Superior temporal gyrus (tissue), 1 donor: Measurements from ENCODE around the gene CLIC5.

Source experiments
- DNase-seq: peaks from one replicate; pipeline ENCODE4 v3.0.0-alpha.2; 2016; ENCODE audit errors: extremely low spot score

The CLIC5 gene

DNA sequence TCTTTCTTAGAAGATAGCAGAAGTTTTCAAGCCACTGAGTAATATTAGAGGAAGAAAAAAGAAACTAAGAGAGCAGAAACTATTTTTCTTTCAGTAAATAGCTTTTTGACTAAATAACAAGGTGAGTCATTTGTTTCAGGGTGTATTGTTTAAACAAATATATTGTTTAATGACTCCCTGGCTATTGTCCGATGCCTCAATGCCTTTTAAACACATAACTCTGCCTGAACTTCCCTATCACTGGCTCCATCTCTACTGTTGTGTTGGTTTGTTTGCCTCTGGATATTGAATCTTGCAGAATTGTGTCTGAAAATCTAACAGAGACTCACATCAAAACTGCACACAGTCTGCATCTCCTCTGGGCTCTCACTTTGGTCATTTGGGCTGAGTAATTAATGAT, 19.6 kb upstream of the CLIC5 start:
- no peak for DNase-seq

DNA sequence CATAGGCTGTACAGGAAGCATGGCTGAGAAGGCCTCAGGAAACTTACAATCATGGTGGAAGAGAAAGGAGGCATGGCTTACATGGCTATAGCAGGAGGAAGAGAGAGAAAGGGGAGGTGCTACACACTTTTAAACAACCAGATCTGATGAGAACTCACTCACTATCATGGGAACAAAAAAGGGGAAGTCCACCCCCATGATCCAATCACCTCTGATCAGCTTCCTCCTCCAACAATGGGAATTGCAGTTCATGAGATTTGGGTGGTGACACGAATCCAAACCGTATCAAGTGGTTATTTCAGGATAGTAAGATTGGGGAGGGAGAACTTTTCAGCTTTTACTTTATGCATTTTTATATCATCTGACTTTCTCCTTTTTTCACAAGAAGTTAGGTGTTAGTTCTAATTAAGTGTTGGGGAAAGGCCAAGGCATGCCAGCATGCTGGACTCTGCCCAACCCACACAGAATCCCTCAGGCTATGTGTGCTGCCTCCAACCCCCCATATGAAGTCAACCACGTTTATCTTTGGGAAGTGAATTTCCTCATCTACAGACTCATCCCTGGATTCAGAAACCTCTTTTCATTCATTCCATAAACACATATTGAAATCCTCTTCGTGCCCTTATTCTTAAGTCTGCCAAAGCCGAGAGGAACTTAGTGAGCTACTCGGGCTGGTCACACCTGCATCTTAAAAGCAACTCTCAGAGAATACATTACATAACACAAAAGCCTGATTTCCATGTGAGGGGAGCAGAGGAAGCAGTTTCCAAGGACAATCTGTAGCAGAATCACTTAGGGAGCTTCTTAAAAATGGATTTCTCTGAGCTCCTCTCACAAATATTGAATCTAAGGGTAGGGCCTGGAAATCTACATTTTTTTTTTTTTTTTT, 16.7 kb upstream of the CLIC5 start:
- peak; percentile 47 for DNase-seq

DNA sequence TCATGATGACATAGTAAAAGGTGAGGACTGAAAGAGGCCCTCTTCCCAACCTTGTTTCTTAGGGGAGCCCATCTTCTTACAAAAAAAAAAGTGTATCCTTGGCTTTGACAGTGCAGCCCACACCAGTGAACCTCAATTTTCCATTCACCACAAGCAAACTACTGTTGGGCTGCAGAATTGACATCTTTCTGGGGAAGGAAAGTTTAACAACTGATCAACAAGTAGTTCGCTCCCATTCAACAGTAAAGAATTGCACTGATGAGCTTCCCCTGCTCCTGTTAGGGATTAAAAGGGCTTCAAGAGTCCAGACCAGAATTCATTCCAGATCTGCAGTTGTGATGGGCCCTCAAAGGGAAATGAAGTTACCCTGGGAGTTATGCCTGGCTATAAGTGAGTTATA, 13.9 kb upstream of the CLIC5 start:
- DNase-seq = no peak

GRCh38 chr6:46026307-46026706, 10.6 kb upstream of the CLIC5 start:
- DNase-seq = no peak

DNA sequence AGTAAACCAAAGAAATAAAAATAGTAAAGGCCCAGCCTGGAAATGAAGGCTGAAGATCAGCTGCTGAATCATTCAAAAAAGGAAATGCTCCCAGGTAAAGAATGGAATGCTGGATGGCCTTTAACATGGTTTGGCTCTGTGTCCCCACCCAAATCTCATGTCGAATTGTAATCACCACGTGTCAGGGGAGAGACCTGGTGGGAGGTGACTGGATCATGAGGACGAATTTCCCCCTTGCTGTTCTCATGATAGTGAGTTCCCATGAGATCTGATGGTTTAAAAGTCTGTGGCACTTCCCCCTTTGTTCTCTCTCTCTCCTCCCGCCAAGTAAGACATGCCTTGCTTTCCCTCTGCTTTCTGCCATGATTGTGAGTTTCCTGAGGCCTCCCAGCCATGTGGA, 9.9 kb upstream of the CLIC5 start:
- DNase-seq = no peak

- no peak for DNase-seq
Measured at GRCh38 chr6:46024124-46024769, 8.6 kb upstream of the CLIC5 start.

GRCh38 chr6:46023216-46023915, 7.7 kb upstream of the CLIC5 start:
- DNase-seq = no peak

- no peak for DNase-seq
Measured at GRCh38 chr6:46022106-46022948, 6.7 kb upstream of the CLIC5 start.

GRCh38 chr6:46017726-46018125, 2.1 kb upstream of the CLIC5 start:
- no peak for DNase-seq

DNA sequence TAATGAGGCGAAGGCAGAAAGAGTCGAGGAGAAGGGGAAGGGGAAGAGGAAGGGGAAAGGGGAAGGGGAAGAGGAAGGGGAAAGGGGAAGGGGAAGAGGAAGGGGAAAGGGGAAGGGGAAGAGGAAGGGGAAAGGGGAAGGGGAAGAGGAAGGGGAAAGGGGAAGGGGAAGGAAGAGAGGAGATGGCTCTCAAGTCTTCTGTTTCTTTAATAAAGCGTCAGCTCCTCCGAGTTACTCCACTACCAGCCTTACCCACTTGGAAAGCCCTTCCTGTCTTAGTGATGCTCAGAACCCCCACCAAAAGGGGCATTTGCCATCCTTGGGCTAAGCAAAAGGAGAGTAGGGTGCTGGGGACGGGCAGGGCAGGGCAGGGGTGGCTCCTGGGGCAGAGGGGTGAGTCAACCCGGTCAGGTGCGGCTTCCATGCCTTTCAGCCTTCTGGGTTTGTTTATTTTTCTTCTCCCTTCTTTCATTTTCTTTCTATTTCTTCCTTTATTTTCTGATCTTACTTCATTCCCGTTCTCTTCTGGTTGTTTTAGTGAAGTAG, 476 bp upstream of the CLIC5 start:
- DNase-seq = no peak

DNA sequence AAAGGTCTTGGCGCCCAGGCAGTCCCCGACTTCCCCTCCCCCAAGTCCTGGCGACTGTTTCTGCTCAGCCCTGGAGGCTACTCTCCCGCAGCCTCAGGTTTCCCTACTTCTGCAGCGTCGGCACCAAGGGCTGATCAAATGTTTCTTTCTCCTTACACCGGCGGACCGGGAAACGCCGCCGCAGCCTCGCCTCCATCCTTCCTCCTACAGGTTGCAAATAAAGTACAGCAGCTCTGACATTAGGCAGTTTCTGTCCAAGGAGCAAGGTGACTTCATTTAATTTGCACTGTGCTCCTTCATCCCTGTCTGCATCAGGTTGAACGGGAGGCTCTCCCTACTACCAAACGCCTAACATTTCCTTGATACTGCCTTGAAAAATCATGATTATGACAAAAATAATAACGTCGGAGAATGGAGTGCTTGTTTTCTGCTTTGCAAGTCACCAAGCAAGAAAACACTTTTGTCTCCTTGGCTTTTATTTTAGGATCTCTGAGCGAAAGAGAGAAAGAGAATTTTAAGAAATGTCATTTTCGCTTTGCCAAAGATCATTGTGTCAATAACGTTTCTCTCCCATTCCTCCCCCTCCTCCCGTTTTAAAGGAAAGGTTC, 1.0 kb downstream of the CLIC5 start:
- DNase-seq = no peak

GRCh38 chr6:46014046-46014445, 1.6 kb downstream of the CLIC5 start:
- no peak for DNase-seq

- no peak for DNase-seq
Measured at GRCh38 chr6:46013639-46014038, 2.0 kb downstream of the CLIC5 start.

- no peak for DNase-seq
Measured at GRCh38 chr6:46012834-46013233, 2.8 kb downstream of the CLIC5 start.

- DNase-seq = no peak
Measured at GRCh38 chr6:46011188-46012085, 4.2 kb downstream of the CLIC5 start.

GRCh38 chr6:46010771-46011170, 4.9 kb downstream of the CLIC5 start:
- DNase-seq = no peak

GRCh38 chr6:46010270-46010669, 5.4 kb downstream of the CLIC5 start:
- DNase-seq = no peak

DNA sequence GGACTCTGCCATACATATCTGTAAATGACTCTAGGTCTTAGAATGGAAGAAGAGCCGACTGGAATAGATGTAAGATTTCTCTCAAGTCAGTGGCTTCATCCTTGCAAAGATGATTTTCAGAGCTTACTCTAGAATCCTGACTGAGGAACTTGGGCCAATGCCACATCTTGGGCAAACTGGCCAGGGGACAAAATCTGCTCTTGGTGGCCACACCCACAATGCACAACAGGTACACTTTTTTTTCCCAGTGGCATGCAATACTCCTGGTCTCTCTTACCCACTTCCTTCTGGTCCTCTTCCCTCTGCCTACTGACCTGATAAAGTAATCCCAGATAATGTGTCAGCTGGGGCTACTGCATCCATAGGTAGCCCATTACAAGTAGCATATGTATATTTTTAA, 13.4 kb downstream of the CLIC5 start:
- DNase-seq = no peak

DNA sequence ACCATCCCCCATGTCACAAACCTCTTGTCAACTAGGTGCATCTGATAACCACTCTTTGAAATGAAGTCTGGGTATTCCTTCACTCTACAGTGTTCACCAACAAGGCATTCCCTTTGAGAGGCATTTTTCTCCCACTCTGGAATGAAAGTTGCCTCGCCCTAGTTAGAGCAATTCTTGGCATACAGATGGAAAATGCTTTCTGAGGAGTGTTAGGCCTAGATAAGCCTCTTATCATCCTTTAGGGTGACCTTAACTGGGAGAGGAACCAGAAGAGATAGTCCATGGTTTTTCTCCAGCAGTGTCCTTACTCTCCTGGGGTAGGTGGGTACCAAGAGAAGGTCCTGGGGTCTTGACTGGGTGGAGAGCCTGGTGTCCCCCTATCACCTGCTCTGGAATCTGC, 14.8 kb downstream of the CLIC5 start:
- DNase-seq = no peak

DNA sequence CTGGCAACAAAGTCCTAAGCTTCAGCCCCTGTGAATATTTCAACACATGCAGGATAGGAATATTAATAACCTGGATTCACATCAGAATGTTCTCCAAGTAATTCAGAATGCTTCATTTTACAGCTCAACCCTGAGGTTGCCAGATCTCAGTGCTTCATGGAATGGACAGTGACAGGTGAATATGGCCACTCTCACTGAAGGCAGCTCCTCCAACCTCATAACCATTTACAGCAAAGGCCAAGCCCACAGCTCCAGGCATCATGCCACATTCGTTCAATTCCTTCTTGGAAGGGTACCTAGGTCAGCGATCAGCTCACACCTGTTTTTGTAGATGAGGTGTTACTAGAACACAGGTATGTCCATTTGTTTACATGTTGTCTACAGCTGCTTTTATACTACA, 17.1 kb downstream of the CLIC5 start:
- no peak for DNase-seq
